Measurements from ENCODE around the gene MMP20.

- TF ChIP-seq POLR2AphosphoS5 (IDR thresholded peaks at IDR 0.05; ENCODE audit: low read depth, low read length) (no peak), CTCF (IDR thresholded peaks at IDR 0.05 in 2 of 3, conservative IDR thresholded peaks at IDR 0.05 in 1 of 3; ENCODE audit: borderline replicate concordance in 1 of 3, insufficient read depth in 1 of 3, low read depth in 2 of 3, low read length in 2 of 3) (no peak), EZH2phosphoT487 (IDR thresholded peaks at IDR 0.05; ENCODE audit: borderline replicate concordance) (no peak), POLR2A (IDR thresholded peaks at IDR 0.05; ENCODE audit: borderline replicate concordance, extremely low read depth, insufficient read depth, insufficient read length) (no peak), SRF (IDR thresholded peaks at IDR 0.05; ENCODE audit: low read depth) (no peak)
Observed at GRCh38 chr11:102573851-102574250, 51.3 kb downstream of the MMP20 start.
